NCI-H1417 (cell line): ENCODE data around the gene SPATA13.
"Not testable (repeated sequence)": the region's sequence is repeated elsewhere in the genome, so short reads cannot be mapped to it uniquely, and the experiment has no call there.

Source experiments
- DNase-seq, 3 experiments: peaks; one replicate each; lab custom pipeline; 2025; lab: John Stamatoyannopoulos, UW

SPATA13 gene

DNA sequence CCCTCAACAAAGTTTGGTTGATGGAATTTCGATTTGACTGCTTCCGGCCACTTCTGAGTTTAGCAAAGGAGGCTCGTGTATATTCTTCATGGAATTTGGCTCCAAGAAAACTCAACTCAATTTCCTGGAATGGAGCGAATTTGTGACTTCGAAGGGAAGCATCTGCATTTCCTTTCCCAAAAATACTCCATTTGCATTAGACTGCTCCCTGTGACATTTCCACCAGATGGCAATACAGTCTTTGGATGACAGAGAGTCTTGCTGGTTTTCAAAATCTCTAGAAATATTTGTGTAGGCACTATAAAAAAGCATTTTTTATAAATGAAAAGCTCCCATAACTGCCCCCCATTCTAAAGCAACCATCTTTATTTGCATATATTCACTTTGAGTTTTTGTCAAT lies 152.9 kb downstream of the SPATA13 start:
- peak in 1 of 3 experiments; percentile 1 for DNase-seq

DNA sequence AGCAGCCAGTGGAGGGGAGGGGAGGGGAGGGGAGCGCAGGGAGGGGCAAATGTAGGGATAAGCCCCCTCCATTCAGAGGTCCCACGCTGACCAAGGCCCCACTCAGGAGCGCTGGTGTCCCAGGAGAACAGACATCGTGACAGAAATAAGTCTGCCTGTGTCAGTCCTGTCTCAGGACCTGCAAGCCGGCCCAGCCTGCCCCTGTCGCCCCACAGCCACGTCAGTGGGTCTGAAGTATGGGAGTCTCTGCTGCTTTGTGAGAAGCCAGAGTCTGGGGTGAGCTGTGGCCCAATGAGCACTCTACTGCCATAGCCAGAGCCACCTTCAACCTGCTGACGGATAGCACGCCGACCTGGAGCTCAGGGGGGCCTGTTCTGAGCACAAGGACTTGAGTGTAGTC lies 157.3 kb downstream of the SPATA13 start:
- not testable (repeated sequence) for DNase-seq

DNA sequence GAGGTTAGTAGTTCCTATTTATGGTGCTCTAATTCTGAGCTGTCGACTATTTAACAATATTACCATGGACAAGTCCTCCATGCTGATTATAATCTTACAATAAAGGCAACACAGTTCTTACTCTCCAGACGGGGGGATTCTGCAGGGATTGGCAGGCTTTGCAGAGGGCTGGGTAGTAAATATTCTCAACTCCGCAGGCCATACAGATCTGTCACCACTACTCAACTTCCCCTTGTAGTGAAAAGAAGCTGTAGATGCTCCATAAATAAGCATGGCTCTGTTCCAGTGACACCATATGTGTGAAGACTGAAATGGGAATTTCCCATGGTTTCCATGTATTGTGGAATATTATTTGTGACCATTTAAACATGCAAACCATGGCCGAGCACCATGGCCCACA lies 158.4 kb downstream of the SPATA13 start:
- not testable (repeated sequence) for DNase-seq

DNA sequence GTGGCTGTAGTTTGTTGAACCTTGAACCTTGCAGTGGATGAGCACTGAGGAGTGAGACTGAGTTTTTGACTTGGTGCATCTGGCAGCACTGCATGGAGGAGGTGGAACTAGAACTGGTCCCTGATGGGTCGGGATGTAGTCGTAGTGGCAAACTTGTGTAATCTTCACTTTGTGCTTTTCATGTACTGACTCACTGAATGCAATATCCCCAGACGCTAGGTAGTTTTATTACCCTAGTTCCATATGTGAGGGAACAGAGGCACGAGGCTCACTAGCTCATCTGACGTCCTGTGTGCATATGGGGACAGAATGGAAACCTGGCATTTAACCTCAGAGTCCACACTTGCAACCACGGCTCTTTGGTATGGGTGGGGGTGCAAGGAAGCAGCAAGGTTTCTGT lies 159.1 kb downstream of the SPATA13 start:
- not testable (repeated sequence) for DNase-seq

DNA sequence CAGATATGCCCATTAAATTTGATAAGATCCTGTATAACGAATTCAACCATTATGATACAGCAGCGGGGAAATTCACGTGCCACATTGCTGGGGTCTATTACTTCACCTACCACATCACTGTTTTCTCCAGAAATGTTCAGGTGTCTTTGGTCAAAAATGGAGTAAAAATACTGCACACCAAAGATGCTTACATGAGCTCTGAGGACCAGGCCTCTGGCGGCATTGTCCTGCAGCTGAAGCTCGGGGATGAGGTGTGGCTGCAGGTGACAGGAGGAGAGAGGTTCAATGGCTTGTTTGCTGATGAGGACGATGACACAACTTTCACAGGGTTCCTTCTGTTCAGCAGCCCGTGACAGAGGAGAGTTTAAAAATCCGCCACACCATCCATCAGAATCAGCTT lies 160.9 kb downstream of the SPATA13 start:
- DNase-seq = not testable (repeated sequence)

DNA sequence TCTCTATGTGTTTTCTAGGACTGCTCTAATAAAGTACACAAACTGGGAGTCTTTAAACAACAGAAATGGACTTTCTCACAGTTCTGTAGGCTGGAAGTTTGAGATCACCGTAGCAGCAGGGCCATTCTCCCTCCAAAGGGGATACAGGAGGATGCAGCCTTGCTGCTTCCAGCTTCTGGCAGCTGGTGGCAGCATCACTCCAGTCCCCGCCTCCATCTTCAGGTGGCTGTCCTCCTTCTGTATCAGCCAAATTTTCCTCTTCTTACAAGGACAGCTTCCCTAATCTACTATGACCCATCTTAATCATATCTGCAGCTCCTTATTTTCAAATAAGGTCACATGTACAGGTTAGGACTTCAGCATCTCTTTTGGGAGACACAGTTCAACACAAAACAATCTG lies 161.9 kb downstream of the SPATA13 start:
- peak in 1 of 3 experiments; percentile 0 for DNase-seq

DNA sequence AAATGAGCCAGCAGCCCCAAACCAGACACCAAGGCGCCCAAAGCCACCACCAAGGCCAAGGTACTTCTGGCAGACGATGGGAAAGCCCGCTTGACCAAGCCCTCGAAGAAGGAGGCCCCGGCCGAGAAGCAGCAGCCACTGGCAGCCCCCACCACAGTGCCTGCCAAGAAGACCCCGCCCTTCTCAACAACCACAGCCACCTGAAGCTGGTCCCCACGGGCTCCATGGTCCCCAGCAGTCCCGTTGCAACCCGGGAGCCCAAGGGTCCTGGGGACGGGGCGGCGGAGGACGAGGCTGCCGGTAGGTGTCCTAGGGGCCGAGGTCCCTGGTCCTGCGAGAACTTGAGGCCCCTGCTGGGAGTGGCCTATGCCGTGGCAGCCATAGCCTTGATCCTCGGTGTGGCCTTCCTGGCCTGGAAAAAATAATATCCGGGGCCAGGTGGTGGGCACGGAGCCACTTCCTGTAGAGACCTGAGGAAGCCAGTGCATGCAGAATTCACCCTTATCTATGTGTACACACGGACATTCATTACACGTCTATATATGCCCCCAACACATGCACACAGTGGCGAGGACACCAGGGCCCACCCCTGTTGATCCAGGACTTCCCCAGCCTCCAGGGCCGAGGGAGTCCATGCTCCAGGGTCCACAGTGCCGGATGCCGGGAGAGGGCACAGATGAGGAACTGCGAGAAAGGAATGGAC lies 162.7 kb downstream of the SPATA13 start:
- no peak for DNase-seq

DNA sequence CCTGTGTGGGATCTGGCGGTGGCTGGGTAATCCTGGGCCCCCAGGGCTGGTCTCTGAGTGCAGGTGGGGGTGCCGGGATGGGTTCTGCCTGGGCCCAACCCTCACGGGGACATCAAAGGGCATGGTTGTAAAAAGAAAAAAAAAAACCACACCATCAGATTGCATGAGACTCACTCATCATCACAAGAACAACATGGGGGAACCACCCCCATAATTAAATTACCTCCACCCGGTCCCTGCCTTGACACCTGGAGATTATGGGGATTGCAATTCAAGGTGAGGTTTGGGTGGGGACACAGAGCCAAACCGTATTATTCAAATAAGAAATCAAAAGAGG lies 163.2 kb downstream of the SPATA13 start:
- no peak for DNase-seq

DNA sequence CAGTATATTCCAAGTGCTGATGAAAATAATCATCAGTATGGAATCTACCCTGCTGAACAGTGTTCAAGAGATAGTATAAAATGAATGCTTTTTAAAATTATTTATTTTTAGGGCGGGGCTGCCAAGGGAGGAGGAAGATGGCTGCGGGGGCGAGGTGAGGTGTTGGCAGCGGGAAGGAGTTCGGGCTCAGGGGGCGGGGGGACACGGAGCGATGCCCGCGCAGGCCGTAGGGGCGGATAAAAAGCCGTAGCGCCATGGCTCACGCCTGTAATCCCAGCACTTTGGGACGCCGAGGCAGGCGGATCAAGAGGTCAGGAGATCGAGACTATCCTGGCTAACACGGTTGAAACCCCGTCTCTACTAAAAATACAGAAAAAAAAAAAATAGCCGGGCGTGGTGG lies 167.1 kb downstream of the SPATA13 start:
- not testable (repeated sequence) for DNase-seq

DNA sequence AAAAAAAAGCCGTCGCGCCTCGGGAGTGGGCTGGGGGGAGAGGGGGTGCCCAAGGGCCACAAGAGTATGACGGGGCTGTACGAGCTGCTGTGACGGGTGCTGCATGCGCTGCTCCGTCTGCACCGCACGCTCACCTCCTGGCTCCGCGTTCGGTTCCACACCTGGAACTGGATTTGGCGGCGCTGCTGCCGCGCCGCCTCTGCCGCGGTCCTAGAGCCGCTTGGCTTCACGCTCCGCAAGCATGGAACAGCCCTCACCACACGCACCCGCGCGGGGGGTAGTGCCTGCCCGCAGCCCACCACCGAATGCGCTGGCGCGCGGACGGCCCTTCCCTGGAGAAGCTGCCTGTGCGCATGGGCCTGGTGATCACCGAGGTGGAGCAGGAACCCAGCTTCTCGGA lies 167.6 kb downstream of the SPATA13 start:
- no peak for DNase-seq

DNA sequence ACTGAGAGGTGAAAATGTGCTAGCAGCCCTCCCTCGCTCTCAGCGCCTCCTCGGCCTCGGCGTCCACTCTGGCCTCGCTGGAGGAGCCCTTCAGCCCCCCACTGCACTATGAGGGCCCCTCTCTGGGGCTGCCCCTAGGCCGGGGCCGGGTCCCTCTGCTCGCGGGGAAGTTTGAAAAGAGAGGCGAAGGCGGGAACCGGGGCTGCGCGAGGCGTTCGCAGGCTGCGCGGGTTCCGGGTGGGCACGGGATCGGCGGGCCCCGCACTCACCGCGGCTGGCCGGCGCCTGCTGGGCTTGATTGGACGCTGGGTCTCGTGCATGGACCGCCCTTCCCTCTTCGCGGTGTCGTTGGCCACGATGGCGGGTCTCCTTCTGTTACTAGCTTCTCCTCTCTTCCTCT lies 178.2 kb downstream of the SPATA13 start:
- no peak for DNase-seq

DNA sequence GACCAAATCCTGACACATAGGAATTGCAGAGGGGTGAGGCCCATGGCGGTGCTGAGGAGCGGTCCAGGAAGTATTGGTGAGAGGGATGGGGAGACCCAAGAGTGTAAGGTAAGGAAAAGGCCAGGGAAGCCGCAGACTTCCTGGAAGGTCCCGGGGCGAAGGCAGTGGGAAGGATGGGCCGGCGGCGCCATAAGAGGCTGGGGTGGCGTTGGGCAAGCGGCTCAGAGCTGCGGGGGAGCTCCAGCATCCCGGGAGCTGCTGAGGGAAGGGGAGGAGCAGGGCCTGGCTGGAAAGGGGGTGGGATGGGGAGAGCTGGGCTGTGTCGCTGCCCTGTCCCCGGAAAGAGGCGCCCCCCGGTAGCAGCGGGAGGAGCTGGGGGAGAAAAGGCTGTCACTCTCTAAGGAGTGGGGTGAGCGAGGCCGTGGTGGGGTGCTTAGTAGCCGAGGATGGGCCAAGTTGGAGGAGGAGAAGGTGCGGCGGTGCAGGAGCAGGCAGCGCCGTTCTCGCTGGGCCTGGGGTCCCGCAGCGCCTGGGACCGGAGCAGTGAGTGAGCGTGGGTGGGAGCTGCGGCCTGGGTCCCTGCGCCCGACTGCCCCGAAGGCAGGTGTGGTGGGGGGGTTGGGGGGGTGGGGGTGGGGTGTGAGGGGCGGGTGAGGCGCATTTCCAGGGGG lies 179.6 kb downstream of the SPATA13 start:
- no peak for DNase-seq

DNA sequence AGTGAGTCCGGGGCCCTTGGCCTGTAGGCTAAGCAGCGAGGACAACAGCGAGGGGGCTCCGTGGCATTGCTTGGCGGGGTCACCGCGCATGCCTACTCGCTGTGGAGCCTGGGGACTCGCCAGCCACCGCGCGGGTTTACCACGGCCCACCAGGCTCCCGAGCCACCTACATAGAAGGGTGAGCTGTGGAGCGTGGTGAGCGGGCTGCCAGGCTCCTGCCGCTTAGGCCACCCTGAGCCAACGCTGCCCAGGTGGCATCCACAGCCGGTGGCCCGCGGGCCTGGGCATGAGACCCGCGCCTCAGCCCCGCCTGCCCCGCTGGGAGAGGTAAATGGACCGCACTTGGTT lies 180.1 kb downstream of the SPATA13 start:
- DNase-seq = no peak

DNA sequence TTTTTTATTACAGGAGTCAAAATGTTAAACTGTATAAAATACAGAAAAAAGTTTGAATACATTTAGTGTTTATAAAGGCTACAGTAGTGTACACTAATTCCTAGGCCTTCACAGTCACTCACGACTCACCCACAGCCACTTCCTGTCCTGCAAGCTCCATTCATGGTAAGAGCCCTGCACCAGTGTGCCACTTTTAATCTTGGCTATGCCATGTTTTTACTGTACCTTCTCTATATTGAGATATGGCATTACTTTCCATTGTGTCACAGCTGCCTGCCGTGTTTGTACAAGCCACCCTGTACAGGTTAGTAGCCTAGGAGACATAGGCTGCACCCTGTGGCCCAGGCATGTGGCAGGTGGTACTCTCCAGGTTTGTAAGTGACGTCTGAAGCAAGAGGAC lies 180.9 kb downstream of the SPATA13 start:
- DNase-seq = peak in 2 of 3 experiments; percentile 0 to 25

DNA sequence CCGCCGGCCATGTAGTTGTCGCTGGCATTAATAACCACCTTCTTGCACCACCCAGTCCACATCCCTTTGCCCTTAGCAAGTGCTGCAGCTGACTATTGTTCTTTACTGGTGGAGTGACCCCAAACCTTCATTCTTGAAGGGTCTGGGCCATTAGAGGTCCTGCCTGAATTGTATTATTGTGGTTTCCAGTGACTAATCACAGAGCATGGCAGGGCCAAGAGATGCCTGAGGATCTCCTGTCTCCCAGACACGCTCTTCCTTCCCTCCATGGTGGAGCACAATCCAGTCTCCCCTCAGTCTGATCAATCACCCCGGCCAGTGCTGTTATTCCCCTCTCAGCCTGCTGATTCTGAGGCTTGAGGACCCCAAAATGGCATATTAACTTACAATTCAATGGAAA lies 187.9 kb downstream of the SPATA13 start:
- no peak for DNase-seq

DNA sequence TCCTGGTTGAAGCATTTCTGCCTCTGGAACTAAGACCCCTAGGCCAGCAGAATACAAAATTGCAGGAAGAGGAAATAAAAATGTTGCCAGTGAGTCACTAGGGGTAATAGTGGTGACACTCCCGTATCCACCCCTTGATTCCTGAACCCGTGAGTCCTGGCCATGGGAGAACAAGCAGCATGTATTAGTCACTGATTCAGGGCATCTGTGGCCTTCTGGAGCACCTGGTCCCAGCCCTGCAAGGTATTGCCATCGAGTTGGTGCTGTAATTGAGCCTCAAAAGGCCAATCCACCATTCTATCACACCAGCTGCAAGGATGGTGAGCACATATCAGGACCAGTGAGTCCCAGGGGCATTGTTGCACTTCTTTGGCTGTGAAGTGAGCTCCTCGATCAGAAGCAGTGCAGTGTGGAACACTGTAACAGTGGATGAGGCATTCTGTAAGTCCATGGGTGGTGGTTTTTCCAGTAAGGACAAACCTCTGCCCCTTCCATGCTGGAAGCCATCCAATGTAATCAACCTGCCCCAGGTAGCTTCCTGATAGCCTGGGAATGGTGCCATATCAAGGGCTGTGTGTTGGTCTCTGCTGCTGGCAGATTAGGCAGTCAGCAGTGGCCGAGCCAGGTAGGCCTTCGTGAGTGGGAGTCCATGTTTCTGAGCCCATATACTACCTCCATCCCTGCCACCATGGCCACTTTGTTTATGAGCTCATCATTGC lies 188.4 kb downstream of the SPATA13 start:
- no peak for DNase-seq

DNA sequence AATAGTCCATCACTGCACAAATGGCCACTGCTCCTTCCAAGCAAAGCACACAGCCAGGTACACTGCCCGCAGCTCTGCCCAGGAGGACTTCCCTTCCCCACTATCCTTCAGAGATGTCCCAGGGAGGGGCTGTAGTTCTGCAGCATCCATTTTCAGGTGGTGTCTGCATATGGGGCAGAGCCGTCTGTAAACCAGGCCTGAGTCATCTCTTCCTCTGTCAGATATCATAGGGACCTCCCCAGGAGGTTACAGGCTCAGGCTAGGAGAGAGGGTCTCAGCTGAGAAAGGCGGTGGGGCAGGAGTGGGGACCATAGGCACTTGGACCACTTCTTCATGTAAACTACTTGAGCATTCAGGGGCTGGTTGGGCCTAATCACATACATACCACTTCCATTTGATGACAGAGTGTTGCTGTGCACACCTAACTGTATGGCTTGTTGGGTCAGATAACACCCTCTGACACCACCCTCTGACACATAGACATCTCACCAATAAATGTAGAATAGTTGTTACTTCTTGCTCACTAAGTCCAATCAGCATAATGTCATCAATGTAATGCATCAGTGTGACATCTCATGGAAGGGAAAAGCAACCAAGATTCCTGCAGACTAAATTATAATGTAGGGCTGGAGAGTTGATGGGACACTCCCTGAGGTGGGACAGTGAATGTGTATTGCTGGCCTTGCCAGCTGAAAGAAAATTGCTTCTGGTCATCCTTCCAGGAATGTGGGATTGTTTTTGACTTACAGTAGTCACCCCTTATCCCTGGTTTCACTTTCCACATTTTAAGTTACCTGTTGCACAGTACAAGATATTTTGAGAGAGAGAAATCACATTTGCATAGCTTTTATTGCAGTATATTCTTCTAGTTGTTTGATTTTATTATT lies 189.5 kb downstream of the SPATA13 start:
- DNase-seq = not testable (repeated sequence)

DNA sequence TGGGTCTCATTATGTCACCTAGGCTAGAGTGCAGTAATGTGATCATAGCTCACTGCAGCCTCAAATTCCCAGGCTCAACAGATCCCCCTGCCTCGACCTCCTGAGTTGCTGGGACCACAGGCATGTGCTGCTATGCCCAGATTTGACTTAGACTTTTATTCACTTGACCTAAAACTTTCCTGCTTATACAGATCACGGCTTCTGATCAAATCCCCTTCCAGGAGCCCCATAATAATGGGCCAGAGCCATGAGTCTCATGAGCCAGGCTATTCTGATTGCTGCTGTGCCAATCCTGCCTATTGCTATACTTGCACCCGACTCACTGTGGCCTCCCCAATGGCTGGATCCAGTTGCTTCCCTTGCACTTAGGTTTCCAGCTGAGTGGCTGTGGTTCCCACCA lies 190.9 kb downstream of the SPATA13 start:
- DNase-seq = no peak

DNA sequence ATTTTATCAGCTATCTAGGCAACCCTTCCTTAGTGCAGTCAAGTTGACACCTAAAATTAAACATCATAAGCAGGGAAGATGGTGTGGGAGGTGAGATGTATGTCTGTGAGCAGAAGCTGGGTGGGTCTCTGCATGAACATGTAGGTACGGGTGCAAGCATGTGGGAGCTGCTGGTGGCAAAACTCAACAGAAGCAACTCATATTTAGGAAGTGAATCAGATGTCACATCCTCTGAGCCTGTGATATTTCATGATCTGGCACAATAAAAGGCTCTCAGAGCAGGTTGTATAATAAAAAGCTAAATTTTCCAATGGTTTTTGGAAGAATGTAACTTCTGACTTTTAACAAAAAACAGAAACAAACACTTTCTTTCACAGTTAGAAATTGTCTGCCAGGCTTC lies 193.2 kb downstream of the SPATA13 start:
- no peak for DNase-seq

DNA sequence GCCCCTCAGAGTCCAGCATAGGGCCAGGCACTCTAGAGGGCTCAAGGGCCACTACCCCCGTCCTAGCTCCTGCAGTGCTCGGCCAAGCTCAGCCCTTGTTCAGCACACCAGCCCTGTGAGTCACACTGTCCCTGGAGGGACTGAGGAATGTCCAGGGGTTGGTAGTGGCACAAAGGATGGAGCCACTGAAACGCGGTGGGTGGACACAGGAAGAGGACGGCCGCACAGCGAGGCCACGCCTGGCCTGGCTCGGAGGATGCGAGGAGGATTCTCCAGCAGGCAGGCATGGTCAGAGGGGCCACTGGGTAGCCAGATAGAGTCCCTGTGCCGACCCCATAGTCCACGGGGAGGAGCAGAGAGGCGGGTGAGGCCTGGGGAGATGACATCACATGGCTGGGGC lies 194.6 kb downstream of the SPATA13 start:
- DNase-seq = no peak

DNA sequence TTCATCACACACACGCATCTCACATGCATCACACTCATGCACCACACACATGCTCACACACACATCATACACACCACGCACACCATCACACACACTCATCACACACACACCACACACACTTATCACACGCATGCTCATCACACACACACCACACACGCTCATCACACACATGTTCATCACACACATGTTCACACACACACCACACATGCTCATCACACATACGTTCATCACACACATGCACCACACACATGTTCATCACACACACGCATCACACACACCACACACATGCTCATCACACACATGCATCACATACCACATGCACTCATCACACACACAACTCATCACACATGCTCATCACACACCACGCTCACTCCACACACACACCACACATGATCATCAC lies 195.8 kb downstream of the SPATA13 start:
- DNase-seq = no peak
